HEK293 (cell line): ENCODE data around the gene TMEM63A.

ENCODE experiments used
- CTCF ChIA-PET: fragments of 350-600 bp; formaldehyde crosslinking; extraction: SDS; loops from one replicate; lab custom pipeline; 2021; ENCODE audit warnings: antibody characterized with exemption; lab: Yijun Ruan, JAX
- POLR2A ChIA-PET: fragments of 300-600 bp; formaldehyde crosslinking; extraction: SDS; loops from one replicate; lab custom pipeline; 2020; ENCODE audit warnings: antibody characterized with exemption, inconsistent platforms; lab: Yijun Ruan, JAX
- H3K27ac ChIP-seq: fragments of 200-500 bp; sonication (Bioruptor generic); 2 replicates; pipeline ENCODE4 v1.5.1; 2014; ENCODE audit warnings: low read depth, low read length, control low read depth, inconsistent platforms; ENCODE audit errors: extremely low read depth
- H3K36me3 ChIP-seq, 2 experiments: fragments of 200-500 bp in 1 of 2; sonication (Bioruptor generic) in 1 of 2; 1 replicate in 1 of 2; 2 replicates in 1 of 2; pipeline ENCODE4 v1.5.1; 2014 to 2017; ENCODE audit warnings: inconsistent platforms in 2 of 2, low read length in 2 of 2; ENCODE audit not compliant: control insufficient read depth in 2 of 2, insufficient read depth in 1 of 2
- H3K4me1 ChIP-seq: fragments of 200-500 bp; sonication (Bioruptor generic); 2 replicates; pipeline ENCODE4 v1.5.1; 2014; ENCODE audit warnings: mild to moderate bottlenecking, low read length, inconsistent platforms; ENCODE audit not compliant: control insufficient read depth, insufficient read depth
- H3K4me3 ChIP-seq: 2 replicates; pipeline ENCODE4 v1.5.1; 2011; ENCODE audit warnings: low read depth, mild to moderate bottlenecking, control low read depth, low read length, moderate library complexity
- H3K9me3 ChIP-seq: fragments of 200-500 bp; sonication (Bioruptor generic); 2 replicates; pipeline ENCODE4 v1.5.1; 2014; ENCODE audit warnings: low read depth, low read length, inconsistent platforms; ENCODE audit not compliant: control insufficient read depth, insufficient read depth
- BCL11B ChIP-seq: fragments of 450-650 bp; formaldehyde crosslinking; IDR thresholded peaks from 2 replicates; pipeline ENCODE4 v1.5.1; 2016; ENCODE audit warnings: low read depth, missing biosample characterization, missing genetic modification characterization
- FEZF1 ChIP-seq: fragments of 450-650 bp; formaldehyde crosslinking; IDR thresholded peaks from 2 replicates; pipeline ENCODE4 v1.5.1; 2016; ENCODE audit warnings: missing biosample characterization, missing genetic modification characterization
- HOXA7 ChIP-seq: sonication (generic); formaldehyde crosslinking; IDR thresholded peaks from 2 replicates; pipeline ENCODE4 v1.8.1; 2022; ENCODE audit warnings: missing genetic modification reagents, borderline replicate concordance
- OVOL3 ChIP-seq: fragments of 450-650 bp; formaldehyde crosslinking; IDR thresholded peaks from 2 replicates; pipeline ENCODE4 v1.5.1; 2016; ENCODE audit warnings: missing biosample characterization, missing genetic modification characterization
- RBAK ChIP-seq: fragments of 450-650 bp; formaldehyde crosslinking; IDR thresholded peaks from 2 replicates; pipeline ENCODE4 v1.5.1; 2016; ENCODE audit warnings: missing biosample characterization, missing genetic modification characterization
- REPIN1 ChIP-seq: fragments of 450-650 bp; formaldehyde crosslinking; IDR thresholded peaks from 2 replicates; pipeline ENCODE4 v1.5.1; 2017; ENCODE audit warnings: missing biosample characterization, missing genetic modification characterization, low read depth
- SP2 ChIP-seq: fragments of 450-650 bp; formaldehyde crosslinking; IDR thresholded peaks from 2 replicates; pipeline ENCODE4 v1.5.1; 2016; ENCODE audit warnings: missing biosample characterization, missing genetic modification characterization
- ZFHX2 ChIP-seq: fragments of 450-650 bp; formaldehyde crosslinking; conservative IDR thresholded peaks from 2 replicates; pipeline ENCODE4 v1.5.1; 2016; ENCODE audit warnings: missing biosample characterization, missing genetic modification characterization
- ZFP41 ChIP-seq: fragments of 450-650 bp; formaldehyde crosslinking; IDR thresholded peaks from 2 replicates; pipeline ENCODE4 v1.5.1; 2016; ENCODE audit warnings: missing biosample characterization, missing genetic modification characterization, borderline replicate concordance
- ZNF121 ChIP-seq: fragments of 450-650 bp; formaldehyde crosslinking; IDR thresholded peaks from 2 replicates; pipeline ENCODE4 v1.5.1; 2016; ENCODE audit warnings: missing biosample characterization, missing genetic modification characterization
- ZNF138 ChIP-seq: fragments of 450-650 bp; formaldehyde crosslinking; IDR thresholded peaks from 2 replicates; pipeline ENCODE4 v1.5.1; 2016; ENCODE audit warnings: missing biosample characterization, missing genetic modification characterization, borderline replicate concordance
- ZNF146 ChIP-seq: fragments of 450-650 bp; formaldehyde crosslinking; IDR thresholded peaks from 2 replicates; pipeline ENCODE4 v1.5.1; 2016; ENCODE audit warnings: missing biosample characterization, missing genetic modification characterization
- ZNF174 ChIP-seq: fragments of 450-650 bp; formaldehyde crosslinking; IDR thresholded peaks from 2 replicates; pipeline ENCODE4 v1.5.0; 2017; ENCODE audit warnings: missing biosample characterization, mild to moderate bottlenecking, missing genetic modification characterization
- ZNF19 ChIP-seq: fragments of 450-650 bp; formaldehyde crosslinking; IDR thresholded peaks from 2 replicates; pipeline ENCODE4; 2016; ENCODE audit warnings: missing biosample characterization, missing genetic modification characterization, low read depth
- ZNF202 ChIP-seq: fragments of 450-650 bp; formaldehyde crosslinking; IDR thresholded peaks from 2 replicates; pipeline ENCODE4 v1.5.1; 2016; ENCODE audit warnings: missing biosample characterization, missing genetic modification characterization, borderline replicate concordance
- ZNF214 ChIP-seq: fragments of 450-650 bp; formaldehyde crosslinking; IDR thresholded peaks from 2 replicates; pipeline ENCODE4 v1.5.1; 2017; ENCODE audit warnings: missing biosample characterization, mild to moderate bottlenecking, missing genetic modification characterization, borderline replicate concordance
- ZNF223 ChIP-seq: fragments of 450-650 bp; formaldehyde crosslinking; IDR thresholded peaks from 2 replicates; pipeline ENCODE4 v1.5.1; 2016; ENCODE audit warnings: missing biosample characterization, missing genetic modification characterization
- ZNF248 ChIP-seq: fragments of 450-650 bp; formaldehyde crosslinking; IDR thresholded peaks from 2 replicates; pipeline ENCODE4 v1.5.1; 2017; ENCODE audit warnings: missing biosample characterization, missing genetic modification characterization
- ZNF335 ChIP-seq: fragments of 450-650 bp; formaldehyde crosslinking; conservative IDR thresholded peaks from 2 replicates; pipeline ENCODE4 v1.5.1; 2016; ENCODE audit warnings: missing biosample characterization, missing genetic modification characterization
- ZNF510 ChIP-seq: fragments of 450-650 bp; formaldehyde crosslinking; IDR thresholded peaks from 2 replicates; pipeline ENCODE4 v1.5.1; 2018; ENCODE audit warnings: mild to moderate bottlenecking, missing genetic modification characterization, missing biosample characterization; ENCODE audit not compliant: insufficient replicate concordance
- ZNF654 ChIP-seq: fragments of 450-650 bp; formaldehyde crosslinking; IDR thresholded peaks from 2 replicates; pipeline ENCODE4 v1.5.1; 2016; ENCODE audit warnings: low read depth, missing biosample characterization, missing genetic modification characterization
- ZNF670 ChIP-seq: fragments of 450-650 bp; formaldehyde crosslinking; IDR thresholded peaks from 2 replicates; pipeline ENCODE4 v1.5.1; 2016; ENCODE audit warnings: missing biosample characterization, missing genetic modification characterization, low read depth
- ZNF768 ChIP-seq: fragments of 450-650 bp; formaldehyde crosslinking; IDR thresholded peaks from 2 replicates; pipeline ENCODE4 v1.5.1; 2018; ENCODE audit warnings: missing biosample characterization, mild to moderate bottlenecking, missing genetic modification characterization
- TF ChIP-seq, protein P1 (sequence below): sonication (generic); formaldehyde crosslinking; IDR thresholded peaks from 2 replicates; pipeline ENCODE4 v1.8.1; 2022; ENCODE audit warnings: mild to moderate bottlenecking, moderate library complexity, missing genetic modification reagents
- TF ChIP-seq, protein P2 (sequence below): fragments of 450-650 bp; formaldehyde crosslinking; IDR thresholded peaks from 2 replicates; pipeline ENCODE4 v1.5.0; 2017; ENCODE audit warnings: missing biosample characterization, missing genetic modification characterization, borderline replicate concordance
- TF ChIP-seq, protein P3 (sequence below): fragments of 450-650 bp; IDR thresholded peaks from 2 replicates; pipeline ENCODE4 v1.5.1; 2018; ENCODE audit warnings: missing biosample characterization, mild to moderate bottlenecking, missing genetic modification characterization

TMEM63A gene

DNA sequence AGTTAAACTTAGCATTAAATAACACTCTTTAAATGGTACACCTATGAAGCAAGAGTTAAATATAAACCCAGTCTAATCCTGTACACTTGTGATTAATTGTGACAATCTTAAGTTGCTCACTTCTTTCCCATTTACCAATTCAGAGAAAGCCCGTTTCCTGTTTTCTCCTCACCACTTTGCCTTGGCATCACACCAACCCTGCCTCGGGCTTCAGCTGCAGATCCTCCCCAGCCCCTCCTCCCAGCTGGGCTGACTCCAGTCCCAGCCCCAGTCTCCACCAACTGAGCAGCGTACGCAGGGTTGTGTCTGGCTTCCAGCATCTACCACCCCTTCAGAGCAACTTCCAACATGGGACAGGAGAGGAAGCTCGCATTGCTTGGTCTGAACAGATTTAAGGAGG, 37.7 kb upstream of the TMEM63A start (continued):
- no peak for TF ChIP-seq REPIN1 (tag by site-specific recombination)
- peak; percentile 29; the same call in 1 of the 2 replicates for TF ChIP-seq SP2 (tag by site-specific recombination)
- no peak for TF ChIP-seq ZNF768 (tag by site-specific recombination)
- no peak for TF ChIP-seq ZNF248
- TF ChIP-seq, protein P1, sequence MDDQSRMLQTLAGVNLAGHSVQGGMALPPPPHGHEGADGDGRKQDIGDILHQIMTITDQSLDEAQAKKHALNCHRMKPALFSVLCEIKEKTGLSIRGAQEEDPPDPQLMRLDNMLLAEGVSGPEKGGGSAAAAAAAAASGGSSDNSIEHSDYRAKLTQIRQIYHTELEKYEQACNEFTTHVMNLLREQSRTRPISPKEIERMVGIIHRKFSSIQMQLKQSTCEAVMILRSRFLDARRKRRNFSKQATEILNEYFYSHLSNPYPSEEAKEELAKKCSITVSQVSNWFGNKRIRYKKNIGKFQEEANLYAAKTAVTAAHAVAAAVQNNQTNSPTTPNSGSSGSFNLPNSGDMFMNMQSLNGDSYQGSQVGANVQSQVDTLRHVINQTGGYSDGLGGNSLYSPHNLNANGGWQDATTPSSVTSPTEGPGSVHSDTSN, result no peak
- TF ChIP-seq ZNF174, result no peak
- TF ChIP-seq FEZF1, result peak; percentile 61; the same call in 1 of the 2 replicates
- no peak for TF ChIP-seq ZNF19 (tag by site-specific recombination)
- no peak for TF ChIP-seq ZNF223 (tag by site-specific recombination)
- TF ChIP-seq ZNF202, result no peak
- TF ChIP-seq ZNF654 (tag by site-specific recombination), result no peak
- TF ChIP-seq, protein P2, sequence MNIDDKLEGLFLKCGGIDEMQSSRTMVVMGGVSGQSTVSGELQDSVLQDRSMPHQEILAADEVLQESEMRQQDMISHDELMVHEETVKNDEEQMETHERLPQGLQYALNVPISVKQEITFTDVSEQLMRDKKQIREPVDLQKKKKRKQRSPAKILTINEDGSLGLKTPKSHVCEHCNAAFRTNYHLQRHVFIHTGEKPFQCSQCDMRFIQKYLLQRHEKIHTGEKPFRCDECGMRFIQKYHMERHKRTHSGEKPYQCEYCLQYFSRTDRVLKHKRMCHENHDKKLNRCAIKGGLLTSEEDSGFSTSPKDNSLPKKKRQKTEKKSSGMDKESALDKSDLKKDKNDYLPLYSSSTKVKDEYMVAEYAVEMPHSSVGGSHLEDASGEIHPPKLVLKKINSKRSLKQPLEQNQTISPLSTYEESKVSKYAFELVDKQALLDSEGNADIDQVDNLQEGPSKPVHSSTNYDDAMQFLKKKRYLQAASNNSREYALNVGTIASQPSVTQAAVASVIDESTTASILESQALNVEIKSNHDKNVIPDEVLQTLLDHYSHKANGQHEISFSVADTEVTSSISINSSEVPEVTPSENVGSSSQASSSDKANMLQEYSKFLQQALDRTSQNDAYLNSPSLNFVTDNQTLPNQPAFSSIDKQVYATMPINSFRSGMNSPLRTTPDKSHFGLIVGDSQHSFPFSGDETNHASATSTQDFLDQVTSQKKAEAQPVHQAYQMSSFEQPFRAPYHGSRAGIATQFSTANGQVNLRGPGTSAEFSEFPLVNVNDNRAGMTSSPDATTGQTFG (tag by site-specific recombination), result no peak
- no peak for TF ChIP-seq ZNF335 (tag by site-specific recombination)
- TF ChIP-seq RBAK (tag by site-specific recombination), result no peak
- no peak for TF ChIP-seq OVOL3

DNA sequence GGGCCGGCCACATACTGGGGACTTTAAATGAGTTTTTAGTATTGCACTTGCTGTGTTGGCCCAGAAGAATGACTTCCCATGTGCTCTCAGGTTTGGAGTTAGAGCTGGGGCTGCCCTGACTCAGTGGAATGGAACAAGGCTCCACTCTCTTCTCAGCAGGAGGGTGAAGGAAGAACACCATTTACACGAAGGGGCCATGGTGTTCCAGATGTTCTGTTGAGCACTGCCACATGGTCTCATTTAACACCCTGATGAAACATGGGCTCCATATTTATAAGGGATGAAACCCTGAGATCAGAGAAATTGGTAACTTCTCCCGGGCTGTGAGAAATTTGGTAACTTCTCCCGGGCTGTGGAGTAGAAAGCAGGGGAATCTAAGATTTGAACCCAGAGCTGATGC, 36.1 kb upstream of the TMEM63A start:
- Histone ChIP-seq H3K4me1 (peaks cover 7% of the 10 kb centered on the region; the same call in 1 of the 2 replicates), H3K4me3 (no peak overlapping the region), H3K36me3 (peaks cover 30 to 74% of the 10 kb centered on the region in 2 experiments), H3K27ac (no peak overlapping the region), H3K9me3 (no peaks in the 10 kb centered on the region)
- POLR2A ChIA-PET, result interaction anchor here (0.6 kb wide), 2 partner anchors 15 to 21 kb away, joined by 3 to 4 read pairs; no protein-coding TSS in a partner anchor
- TF ChIP-seq ZNF138 (tag by site-specific recombination) (no peak), HOXA7 (CRISPR knock-in tag) (no peak), ZNF670 (tag by site-specific recombination) (no peak), ZNF510 (tag by site-specific recombination) (no peak)
- TF ChIP-seq, protein P1, result no peak
- CTCF ChIA-PET, result interaction anchor here (0.7 kb wide), 1 partner anchor 38 kb away, joined by 3 read pairs; no protein-coding TSS in a partner anchor

DNA sequence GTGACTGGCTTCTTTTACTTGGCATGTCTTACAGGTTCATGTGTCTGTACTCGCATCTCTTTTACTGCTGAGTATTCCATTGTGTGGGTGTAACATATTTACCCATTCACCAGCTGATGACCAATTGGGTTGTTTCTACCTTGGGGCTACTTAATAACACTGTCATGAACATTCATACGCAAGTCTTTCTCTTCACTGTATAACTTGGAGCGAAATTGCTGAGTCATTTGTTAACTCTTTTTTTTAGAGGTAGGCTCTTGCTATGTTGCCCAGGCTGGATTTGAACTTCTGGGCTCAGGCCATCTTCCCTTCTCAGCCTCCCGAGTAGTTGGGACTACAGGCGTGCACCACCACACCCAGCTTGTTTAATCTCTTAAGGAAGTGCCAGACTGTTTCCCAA, 35.4 kb upstream of the TMEM63A start:
- ChIA-PET CTCF (interaction anchor here (0.7 kb wide), 1 partner anchor 443 kb away, joined by 3 read pairs; no protein-coding TSS in a partner anchor), POLR2A (interaction anchor here (1.1 kb wide), 1 partner anchor 13 kb away, joined by 3 read pairs; no protein-coding TSS in a partner anchor)
- TF ChIP-seq, protein P3, sequence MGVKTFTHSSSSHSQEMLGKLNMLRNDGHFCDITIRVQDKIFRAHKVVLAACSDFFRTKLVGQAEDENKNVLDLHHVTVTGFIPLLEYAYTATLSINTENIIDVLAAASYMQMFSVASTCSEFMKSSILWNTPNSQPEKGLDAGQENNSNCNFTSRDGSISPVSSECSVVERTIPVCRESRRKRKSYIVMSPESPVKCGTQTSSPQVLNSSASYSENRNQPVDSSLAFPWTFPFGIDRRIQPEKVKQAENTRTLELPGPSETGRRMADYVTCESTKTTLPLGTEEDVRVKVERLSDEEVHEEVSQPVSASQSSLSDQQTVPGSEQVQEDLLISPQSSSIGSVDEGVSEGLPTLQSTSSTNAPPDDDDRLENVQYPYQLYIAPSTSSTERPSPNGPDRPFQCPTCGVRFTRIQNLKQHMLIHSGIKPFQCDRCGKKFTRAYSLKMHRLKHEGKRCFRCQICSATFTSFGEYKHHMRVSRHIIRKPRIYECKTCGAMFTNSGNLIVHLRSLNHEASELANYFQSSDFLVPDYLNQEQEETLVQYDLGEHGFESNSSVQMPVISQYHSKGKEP (tag by site-specific recombination), result no peak
- TF ChIP-seq ZNF214 (tag by site-specific recombination), result no peak
- no peak for TF ChIP-seq ZNF146 (tag by site-specific recombination)
- TF ChIP-seq ZNF121, result peak; percentile 68; the same call in 1 of the 2 replicates
- TF ChIP-seq ZFHX2 (tag by site-specific recombination), result peak; percentile 37
- no peak for TF ChIP-seq ZFP41 (tag by site-specific recombination)
- TF ChIP-seq BCL11B, result no peak

More for the DNA sequence above, 35.4 kb upstream of the TMEM63A start:
- Histone ChIP-seq H3K4me3 (no peak overlapping the region), H3K36me3 (peaks cover 25 to 69% of the 10 kb centered on the region in 2 experiments), H3K4me1 (no peaks in the 10 kb centered on the region), H3K27ac (no peak overlapping the region), H3K9me3 (no peaks in the 10 kb centered on the region)
